HepG2 (cell line): ENCODE data around the gene KHK. TPM values are rescaled to one million over a fixed set of nuclear protein-coding genes. Genes with fewer than 3 reads are reported as not detected.
A peak's percentile ranks its signal among the peaks of the same experiment; 100 is the strongest.

ENCODE experiments used
- GATAD1 ChIP-seq: IDR thresholded peaks from 2 replicates; pipeline ENCODE4 v1.6.1; 2016; ENCODE audit warnings: missing genetic modification reagents, missing compliant biosample characterization
- GLI4 ChIP-seq: sonication (generic); formaldehyde crosslinking; IDR thresholded peaks from 2 replicates; pipeline ENCODE4 v1.5.1; 2020; ENCODE audit warnings: missing genetic modification reagents, mild to moderate bottlenecking, moderate library complexity, borderline replicate concordance
- MTF2 ChIP-seq: sonication (generic); formaldehyde crosslinking; IDR thresholded peaks from 2 replicates; pipeline ENCODE4 v1.5.0; 2020; ENCODE audit warnings: missing genetic modification reagents, borderline replicate concordance
- SAFB2 ChIP-seq: sonication (generic); formaldehyde crosslinking; IDR thresholded peaks from 2 replicates; pipeline ENCODE4 v1.5.1; 2020; ENCODE audit warnings: missing genetic modification reagents, low read depth, mild to moderate bottlenecking, borderline replicate concordance
- ZMYM2 ChIP-seq: sonication (generic); formaldehyde crosslinking; IDR thresholded peaks from 2 replicates; pipeline ENCODE4 v1.8.0; 2022; ENCODE audit warnings: mild to moderate bottlenecking, missing genetic modification reagents
- ZNF143 ChIP-seq: sonication (generic); formaldehyde crosslinking; IDR thresholded peaks from 2 replicates; pipeline ENCODE4 v1.4.0; 2020; ENCODE audit warnings: missing genetic modification reagents
- ZNF253 ChIP-seq: sonication (generic); formaldehyde crosslinking; IDR thresholded peaks from 2 replicates; pipeline ENCODE4 v1.8.0; 2022; ENCODE audit warnings: mild to moderate bottlenecking, missing genetic modification reagents, borderline replicate concordance
- ZNF260 ChIP-seq: sonication (generic); formaldehyde crosslinking; IDR thresholded peaks from 2 replicates; pipeline ENCODE4 v1.4.0; 2020; ENCODE audit warnings: missing genetic modification reagents, low read depth, mild to moderate bottlenecking, borderline replicate concordance
- ZNF326 ChIP-seq: sonication (generic); formaldehyde crosslinking; IDR thresholded peaks from 2 replicates; pipeline ENCODE4 v1.4.0; 2020; ENCODE audit warnings: missing genetic modification reagents, borderline replicate concordance
- ZNF337 ChIP-seq: sonication (generic); formaldehyde crosslinking; IDR thresholded peaks from 2 replicates; pipeline ENCODE4 v1.5.1; 2020; ENCODE audit warnings: missing genetic modification reagents, low read depth, mild to moderate bottlenecking, borderline replicate concordance
- ZNF543 ChIP-seq: sonication (generic); formaldehyde crosslinking; IDR thresholded peaks from 2 replicates; pipeline ENCODE4 v1.4.0; 2020; ENCODE audit warnings: mild to moderate bottlenecking, missing genetic modification reagents
- ZNF589 ChIP-seq: sonication (generic); formaldehyde crosslinking; conservative IDR thresholded peaks from 2 replicates; pipeline ENCODE4 v1.8.0; 2022; ENCODE audit warnings: mild to moderate bottlenecking, moderate library complexity, missing genetic modification reagents
- ZNF761 ChIP-seq: sonication (generic); formaldehyde crosslinking; conservative IDR thresholded peaks from 2 replicates; pipeline ENCODE4 v1.4.0; 2020; ENCODE audit warnings: mild to moderate bottlenecking, missing genetic modification reagents
- ZSCAN12 ChIP-seq: sonication (generic); formaldehyde crosslinking; IDR thresholded peaks from 2 replicates; pipeline ENCODE4 v1.9.0; 2021; ENCODE audit warnings: mild to moderate bottlenecking, missing genetic modification reagents
- polyA plus RNA-seq, 8 experiments: library from polyadenylated mRNA; depleted of rRNA in 3 of 8; stranded (reverse) in 7 of 8; unstranded in 1 of 8; fragments of >200 nt; fragmentation: Illumina TruSeq in 4 of 8; extraction: Trizol in 4 of 8; gene quantifications; 2 replicates each; pipeline versions ENCODE4 v1.2.1 to v1.2.3, GENCODE V29; 2011 to 2016; ENCODE audit warnings: low read depth in 4 of 8, missing spikeins in 1 of 8, mixed read lengths in 1 of 8; ENCODE audit not compliant: insufficient read depth in 1 of 8
- total RNA-seq, 5 experiments: library from RNA; depleted of rRNA; stranded (reverse); fragments of >200 nt; fragmentation: Illumina TruSeq; extraction: Trizol; gene quantifications; 2 replicates each; pipeline ENCODE4 v1.2.3, GENCODE V29; 2016; ENCODE audit warnings: low read depth in 1 of 5
- TF ChIP-seq, protein P1 (sequence below): sonication (generic); formaldehyde crosslinking; IDR thresholded peaks from 2 replicates; pipeline ENCODE4 v1.5.0; 2020; ENCODE audit warnings: mild to moderate bottlenecking, missing genetic modification reagents, borderline replicate concordance
- TF ChIP-seq, protein P2 (sequence below): sonication (generic); formaldehyde crosslinking; IDR thresholded peaks from 2 replicates; pipeline ENCODE4 v1.4.0; 2020; ENCODE audit warnings: missing genetic modification reagents, borderline replicate concordance
- TF ChIP-seq, protein P3 (sequence below): sonication (generic); formaldehyde crosslinking; IDR thresholded peaks from 2 replicates; pipeline ENCODE4 v1.8.1; 2023; ENCODE audit warnings: mild to moderate bottlenecking, missing genetic modification reagents

Gene KHK
- total and polyA plus RNA-seq, 2 of the 13 experiments (the other 11 are each of a cell fraction or from before 2014, with no cell fraction given): 40.9 to 99.2 TPM

GRCh38 chr2:27092696-27093429, 6.3 kb downstream of the KHK start (continued):
- TF ChIP-seq, protein P1, sequence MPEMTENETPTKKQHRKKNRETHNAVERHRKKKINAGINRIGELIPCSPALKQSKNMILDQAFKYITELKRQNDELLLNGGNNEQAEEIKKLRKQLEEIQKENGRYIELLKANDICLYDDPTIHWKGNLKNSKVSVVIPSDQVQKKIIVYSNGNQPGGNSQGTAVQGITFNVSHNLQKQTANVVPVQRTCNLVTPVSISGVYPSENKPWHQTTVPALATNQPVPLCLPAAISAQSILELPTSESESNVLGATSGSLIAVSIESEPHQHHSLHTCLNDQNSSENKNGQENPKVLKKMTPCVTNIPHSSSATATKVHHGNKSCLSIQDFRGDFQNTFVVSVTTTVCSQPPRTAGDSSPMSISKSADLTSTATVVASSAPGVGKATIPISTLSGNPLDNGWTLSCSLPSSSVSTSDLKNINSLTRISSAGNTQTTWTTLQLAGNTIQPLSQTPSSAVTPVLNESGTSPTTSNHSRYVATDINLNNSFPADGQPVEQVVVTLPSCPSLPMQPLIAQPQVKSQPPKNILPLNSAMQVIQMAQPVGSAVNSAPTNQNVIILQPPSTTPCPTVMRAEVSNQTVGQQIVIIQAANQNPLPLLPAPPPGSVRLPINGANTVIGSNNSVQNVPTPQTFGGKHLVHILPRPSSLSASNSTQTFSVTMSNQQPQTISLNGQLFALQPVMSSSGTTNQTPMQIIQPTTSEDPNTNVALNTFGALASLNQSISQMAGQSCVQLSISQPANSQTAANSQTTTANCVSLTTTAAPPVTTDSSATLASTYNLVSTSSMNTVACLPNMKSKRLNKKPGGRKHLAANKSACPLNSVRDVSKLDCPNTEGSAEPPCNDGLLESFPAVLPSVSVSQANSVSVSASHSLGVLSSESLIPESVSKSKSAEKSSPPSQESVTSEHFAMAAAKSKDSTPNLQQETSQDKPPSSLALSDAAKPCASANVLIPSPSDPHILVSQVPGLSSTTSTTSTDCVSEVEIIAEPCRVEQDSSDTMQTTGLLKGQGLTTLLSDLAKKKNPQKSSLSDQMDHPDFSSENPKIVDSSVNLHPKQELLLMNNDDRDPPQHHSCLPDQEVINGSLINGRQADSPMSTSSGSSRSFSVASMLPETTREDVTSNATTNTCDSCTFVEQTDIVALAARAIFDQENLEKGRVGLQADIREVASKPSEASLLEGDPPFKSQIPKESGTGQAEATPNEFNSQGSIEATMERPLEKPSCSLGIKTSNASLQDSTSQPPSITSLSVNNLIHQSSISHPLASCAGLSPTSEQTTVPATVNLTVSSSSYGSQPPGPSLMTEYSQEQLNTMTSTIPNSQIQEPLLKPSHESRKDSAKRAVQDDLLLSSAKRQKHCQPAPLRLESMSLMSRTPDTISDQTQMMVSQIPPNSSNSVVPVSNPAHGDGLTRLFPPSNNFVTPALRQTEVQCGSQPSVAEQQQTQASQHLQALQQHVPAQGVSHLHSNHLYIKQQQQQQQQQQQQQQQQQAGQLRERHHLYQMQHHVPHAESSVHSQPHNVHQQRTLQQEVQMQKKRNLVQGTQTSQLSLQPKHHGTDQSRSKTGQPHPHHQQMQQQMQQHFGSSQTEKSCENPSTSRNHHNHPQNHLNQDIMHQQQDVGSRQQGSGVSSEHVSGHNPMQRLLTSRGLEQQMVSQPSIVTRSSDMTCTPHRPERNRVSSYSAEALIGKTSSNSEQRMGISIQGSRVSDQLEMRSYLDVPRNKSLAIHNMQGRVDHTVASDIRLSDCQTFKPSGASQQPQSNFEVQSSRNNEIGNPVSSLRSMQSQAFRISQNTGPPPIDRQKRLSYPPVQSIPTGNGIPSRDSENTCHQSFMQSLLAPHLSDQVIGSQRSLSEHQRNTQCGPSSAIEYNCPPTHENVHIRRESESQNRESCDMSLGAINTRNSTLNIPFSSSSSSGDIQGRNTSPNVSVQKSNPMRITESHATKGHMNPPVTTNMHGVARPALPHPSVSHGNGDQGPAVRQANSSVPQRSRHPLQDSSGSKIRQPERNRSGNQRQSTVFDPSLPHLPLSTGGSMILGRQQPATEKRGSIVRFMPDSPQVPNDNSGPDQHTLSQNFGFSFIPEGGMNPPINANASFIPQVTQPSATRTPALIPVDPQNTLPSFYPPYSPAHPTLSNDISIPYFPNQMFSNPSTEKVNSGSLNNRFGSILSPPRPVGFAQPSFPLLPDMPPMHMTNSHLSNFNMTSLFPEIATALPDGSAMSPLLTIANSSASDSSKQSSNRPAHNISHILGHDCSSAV: no peak; the same call in 1 of the 2 replicates
- TF ChIP-seq MTF2 (CRISPR knock-in tag) (no peak), GLI4 (CRISPR knock-in tag) (0 out of 2 replicates have a peak, but pooled peaks have one; percentile 59), ZNF543 (peak; percentile 93), ZNF337 (CRISPR knock-in tag) (no peak), ZNF143 (peak; percentile 70), ZNF253 (CRISPR knock-in tag) (no peak), ZNF589 (no peak), ZSCAN12 (CRISPR knock-in tag) (no peak), ZMYM2 (CRISPR knock-in tag) (peak; percentile 79; the same call in 1 of the 2 replicates), SAFB2 (CRISPR knock-in tag) (no peak), ZNF761 (CRISPR knock-in tag) (peak; percentile 41; the same call in 1 of the 2 replicates), ZNF260 (CRISPR knock-in tag) (no peak), ZNF326 (no peak), GATAD1 (CRISPR knock-in tag) (peak; percentile 69)
- TF ChIP-seq, protein P2, sequence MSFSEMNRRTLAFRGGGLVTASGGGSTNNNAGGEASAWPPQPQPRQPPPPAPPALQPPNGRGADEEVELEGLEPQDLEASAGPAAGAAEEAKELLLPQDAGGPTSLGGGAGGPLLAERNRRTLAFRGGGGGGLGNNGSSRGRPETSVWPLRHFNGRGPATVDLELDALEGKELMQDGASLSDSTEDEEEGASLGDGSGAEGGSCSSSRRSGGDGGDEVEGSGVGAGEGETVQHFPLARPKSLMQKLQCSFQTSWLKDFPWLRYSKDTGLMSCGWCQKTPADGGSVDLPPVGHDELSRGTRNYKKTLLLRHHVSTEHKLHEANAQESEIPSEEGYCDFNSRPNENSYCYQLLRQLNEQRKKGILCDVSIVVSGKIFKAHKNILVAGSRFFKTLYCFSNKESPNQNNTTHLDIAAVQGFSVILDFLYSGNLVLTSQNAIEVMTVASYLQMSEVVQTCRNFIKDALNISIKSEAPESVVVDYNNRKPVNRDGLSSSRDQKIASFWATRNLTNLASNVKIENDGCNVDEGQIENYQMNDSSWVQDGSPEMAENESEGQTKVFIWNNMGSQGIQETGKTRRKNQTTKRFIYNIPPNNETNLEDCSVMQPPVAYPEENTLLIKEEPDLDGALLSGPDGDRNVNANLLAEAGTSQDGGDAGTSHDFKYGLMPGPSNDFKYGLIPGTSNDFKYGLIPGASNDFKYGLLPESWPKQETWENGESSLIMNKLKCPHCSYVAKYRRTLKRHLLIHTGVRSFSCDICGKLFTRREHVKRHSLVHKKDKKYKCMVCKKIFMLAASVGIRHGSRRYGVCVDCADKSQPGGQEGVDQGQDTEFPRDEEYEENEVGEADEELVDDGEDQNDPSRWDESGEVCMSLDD (CRISPR knock-in tag): peak; percentile 83; the same call in 1 of the 2 replicates
- TF ChIP-seq, protein P3, sequence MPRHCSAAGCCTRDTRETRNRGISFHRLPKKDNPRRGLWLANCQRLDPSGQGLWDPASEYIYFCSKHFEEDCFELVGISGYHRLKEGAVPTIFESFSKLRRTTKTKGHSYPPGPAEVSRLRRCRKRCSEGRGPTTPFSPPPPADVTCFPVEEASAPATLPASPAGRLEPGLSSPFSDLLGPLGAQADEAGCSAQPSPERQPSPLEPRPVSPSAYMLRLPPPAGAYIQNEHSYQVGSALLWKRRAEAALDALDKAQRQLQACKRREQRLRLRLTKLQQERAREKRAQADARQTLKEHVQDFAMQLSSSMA (CRISPR knock-in tag): peak; percentile 73; the same call in 1 of the 2 replicates
